AML-193 (cell line): Measurements from ENCODE around the gene LAMC3.

Experiments
- DNase-seq, 2 experiments: peaks; one replicate each; lab custom pipeline; 2025; lab: John Stamatoyannopoulos, UW

LAMC3 gene

GRCh38 chr9:131078427-131079366 lies 69.7 kb downstream of the LAMC3 start:
- DNase-seq = no peak

- no peak for DNase-seq
Measured at GRCh38 chr9:131080589-131080988, 71.6 kb downstream of the LAMC3 start.

DNA sequence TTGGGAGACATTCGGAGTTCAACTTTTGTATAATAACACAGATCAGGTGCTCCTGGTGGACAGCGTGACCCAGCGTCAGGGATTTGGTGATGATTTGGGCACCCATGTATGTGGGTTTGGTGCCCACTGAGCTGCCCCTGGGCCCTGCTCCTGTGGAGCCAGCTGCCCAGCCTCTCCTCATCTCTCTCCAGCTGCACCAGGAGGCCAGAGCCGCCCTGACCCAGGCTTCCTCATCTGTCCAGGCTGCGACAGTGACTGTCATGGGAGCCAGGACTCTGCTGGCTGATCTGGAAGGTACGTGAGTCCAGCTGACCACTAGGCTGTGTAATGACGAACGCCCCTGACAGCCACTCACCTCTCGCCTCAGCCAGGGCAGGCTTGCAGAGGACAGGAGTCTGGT lies 72.9 kb downstream of the LAMC3 start:
- no peak for DNase-seq

DNA sequence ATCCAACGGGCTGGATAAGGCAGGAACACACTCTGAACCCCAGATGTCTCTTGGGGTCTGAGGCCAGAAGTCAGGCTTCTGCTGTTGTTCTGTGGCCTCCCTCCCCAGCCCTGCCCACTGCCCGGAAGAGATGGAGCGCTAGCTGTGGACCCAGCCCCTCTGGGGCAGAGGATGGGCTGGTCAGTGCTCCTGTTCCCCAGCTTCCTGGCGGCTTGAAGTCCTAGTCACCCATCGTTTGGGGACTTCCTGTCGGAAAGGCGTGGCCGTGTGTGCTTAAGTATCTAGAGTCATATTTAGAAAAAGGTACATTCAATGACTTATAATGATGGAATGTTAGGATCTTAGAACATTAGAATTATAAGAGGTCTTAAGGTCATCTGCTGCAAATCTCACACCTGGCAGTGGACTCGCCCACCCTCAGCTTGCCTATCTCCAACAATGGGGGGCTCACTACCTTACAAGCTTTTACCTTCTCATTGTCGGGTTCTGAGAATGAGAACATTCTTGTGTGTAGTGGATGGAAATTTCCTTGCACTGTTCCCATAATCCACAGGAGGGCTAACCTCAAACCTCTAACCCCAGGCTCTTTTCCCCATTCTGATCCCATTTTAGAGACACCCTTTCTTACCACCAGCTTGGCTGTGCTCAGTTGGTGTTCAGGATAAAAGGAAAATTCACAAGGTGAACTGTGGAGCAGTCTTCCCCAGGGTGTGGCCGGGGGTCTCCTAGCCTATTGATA lies 74.0 kb downstream of the LAMC3 start:
- no peak for DNase-seq

DNA sequence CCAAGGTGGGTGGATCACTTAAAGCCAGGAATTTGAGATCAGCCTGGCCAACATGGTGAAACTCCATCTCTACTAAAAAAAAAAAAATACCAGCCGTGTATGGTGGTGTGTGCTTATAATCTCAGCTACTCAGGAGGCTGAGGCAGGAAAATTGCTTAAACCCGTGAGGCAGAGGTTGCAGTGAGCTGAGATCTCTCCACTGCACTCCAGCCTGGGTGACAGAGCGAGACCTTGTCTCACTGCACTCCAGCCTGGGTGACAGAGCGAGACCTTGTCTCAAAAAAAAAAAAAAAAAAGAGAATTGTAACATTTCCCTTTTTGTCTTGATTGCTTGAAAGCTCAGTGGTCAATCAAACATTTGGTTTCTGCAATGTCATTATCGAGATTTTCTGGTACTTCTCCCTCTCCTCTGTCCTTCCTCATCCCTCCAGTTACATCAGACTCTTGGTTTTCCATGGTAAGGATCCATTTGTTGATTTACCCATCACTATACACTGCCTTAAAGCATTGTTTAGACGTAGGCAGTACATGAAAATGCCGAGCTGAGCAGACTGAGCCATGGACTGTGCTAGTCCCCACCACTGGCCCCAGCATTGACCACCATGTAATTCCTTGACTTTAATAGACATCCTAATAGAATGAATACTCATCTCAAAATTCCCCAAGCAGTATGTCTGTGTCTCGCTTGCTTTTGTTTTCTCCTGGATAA lies 75.8 kb downstream of the LAMC3 start:
- DNase-seq = no peak

GRCh38 chr9:131085370-131086122 lies 76.6 kb downstream of the LAMC3 start:
- no peak for DNase-seq

- no peak for DNase-seq
Measured at GRCh38 chr9:131087354-131087893, 78.5 kb downstream of the LAMC3 start.

- no peak for DNase-seq
Measured at GRCh38 chr9:131090025-131090787, 81.2 kb downstream of the LAMC3 start.

DNA sequence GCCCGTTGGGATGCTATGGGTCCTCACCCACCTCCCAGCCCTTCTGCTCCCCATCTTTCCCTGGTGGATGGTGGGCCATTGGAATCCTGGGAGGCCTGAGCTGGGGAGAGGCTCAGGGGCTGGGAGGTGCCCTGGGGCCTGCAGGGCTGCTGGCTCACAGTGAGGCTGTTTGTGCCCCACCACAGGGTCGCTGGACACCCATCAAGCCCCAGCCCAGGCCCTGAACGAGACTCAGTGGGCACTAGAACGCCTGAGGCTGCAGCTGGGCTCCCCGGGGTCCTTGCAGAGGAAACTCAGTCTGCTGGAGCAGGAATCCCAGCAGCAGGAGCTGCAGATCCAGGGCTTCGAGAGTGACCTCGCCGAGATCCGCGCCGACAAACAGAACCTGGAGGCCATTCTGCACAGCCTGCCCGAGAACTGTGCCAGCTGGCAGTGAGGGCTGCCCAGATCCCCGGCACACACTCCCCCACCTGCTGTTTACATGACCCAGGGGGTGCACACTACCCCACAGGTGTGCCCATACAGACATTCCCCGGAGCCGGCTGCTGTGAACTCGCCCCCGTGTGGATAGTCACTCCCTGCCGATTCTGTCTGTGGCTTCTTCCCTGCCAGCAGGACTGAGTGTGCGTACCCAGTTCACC lies 82.5 kb downstream of the LAMC3 start:
- no peak for DNase-seq

DNA sequence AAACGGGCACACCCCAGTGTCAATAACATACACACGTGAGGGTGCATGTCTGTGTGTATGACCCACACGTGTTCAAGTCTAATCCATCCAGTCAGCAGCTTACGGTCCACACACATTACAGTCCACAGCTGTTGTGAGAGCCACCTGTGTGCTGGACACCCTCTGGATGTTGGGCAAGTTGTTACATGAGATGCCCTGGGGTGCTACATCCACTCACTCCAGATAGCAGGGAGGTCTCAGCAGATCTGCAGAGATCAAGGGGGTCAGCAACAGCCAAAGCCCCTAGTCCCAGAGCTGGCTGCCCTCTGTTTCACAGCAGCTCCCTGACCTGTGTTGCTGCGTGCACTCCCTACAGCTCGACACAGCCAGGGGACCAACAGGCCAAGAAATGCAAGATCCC lies 83.1 kb downstream of the LAMC3 start:
- DNase-seq = no peak

DNA sequence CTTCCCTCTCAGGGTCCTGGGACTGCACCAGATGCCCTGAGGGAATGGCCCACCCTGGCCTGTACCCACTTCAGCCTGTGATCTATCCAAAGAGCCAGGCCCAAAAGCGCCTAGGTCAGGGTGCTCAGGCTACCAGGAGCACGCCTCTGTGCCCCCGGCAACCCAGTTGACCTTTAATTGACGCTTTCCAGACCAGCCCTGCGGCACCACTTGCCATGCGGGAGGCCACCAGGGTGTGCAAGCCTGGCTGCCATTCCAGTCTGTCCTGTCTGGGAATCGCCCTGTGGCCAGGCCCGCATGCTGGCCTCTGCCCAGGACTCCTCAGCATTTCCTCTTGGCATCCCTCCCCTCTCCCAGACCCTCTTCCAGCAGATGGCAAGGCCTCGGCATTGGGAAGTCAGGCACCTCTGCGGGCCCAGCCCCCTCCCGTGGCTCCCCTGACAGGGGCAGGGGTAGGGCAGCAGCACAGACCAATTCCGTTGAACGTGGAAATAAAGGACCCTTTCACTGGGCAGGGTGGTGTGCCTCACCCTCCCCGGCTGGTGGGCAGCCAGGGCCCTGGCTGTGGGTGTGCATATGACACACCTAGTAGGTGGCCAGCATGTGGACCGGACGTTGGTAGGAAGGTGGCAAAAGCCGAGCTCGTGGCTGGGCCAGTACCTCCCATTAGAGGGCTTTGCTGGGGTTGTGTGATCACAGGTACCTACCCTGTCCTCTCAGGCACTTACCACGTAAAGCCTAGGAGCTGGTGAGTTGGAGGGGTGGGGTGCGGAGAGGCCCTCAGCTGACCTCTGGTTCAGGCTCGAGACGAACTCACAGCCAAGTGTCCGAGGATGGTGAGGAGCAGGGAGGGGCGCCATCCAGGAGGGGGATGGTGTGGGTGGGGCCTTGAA lies 83.8 kb downstream of the LAMC3 start:
- no peak for DNase-seq

- no peak for DNase-seq
Measured at GRCh38 chr9:131094015-131094414, 85.0 kb downstream of the LAMC3 start.

GRCh38 chr9:131094622-131095021 lies 85.6 kb downstream of the LAMC3 start:
- DNase-seq = no peak

DNA sequence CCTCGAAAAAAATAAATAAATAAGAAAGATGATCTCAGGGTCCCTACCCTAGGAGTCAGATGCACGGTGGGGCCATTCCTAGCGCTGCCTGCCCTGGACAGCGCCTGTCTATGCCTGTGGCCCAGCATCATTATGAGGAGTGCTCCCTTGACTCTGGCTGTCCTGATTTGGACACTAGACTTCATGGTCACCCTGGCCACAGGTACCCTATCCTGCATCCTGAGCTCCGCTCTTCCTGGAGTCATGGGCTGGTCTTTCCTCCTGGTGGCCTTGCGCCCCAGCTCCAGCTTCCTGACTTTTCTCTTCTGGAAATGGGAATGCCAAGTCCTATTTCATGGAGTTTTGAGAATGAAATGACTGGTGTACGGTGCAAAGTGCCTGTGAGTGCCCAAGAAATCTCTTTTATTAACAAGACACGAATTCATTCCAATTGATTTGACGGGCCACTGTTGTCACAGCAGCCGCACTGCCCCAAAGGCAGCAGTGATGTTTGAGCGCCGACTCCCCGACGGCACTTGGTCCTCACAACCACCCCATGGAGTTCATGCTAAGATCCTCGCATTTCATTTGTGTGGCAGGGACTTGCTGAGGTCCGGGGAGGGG lies 86.8 kb downstream of the LAMC3 start:
- DNase-seq = no peak

- DNase-seq = no peak
Measured at GRCh38 chr9:131096269-131097125, 87.5 kb downstream of the LAMC3 start, which contains the start of gene AIF1L. TSS of gene AIF1L (plus strand) at chr9:131096531. CDS start at chr9:131096630, 99 bp downstream.

DNA sequence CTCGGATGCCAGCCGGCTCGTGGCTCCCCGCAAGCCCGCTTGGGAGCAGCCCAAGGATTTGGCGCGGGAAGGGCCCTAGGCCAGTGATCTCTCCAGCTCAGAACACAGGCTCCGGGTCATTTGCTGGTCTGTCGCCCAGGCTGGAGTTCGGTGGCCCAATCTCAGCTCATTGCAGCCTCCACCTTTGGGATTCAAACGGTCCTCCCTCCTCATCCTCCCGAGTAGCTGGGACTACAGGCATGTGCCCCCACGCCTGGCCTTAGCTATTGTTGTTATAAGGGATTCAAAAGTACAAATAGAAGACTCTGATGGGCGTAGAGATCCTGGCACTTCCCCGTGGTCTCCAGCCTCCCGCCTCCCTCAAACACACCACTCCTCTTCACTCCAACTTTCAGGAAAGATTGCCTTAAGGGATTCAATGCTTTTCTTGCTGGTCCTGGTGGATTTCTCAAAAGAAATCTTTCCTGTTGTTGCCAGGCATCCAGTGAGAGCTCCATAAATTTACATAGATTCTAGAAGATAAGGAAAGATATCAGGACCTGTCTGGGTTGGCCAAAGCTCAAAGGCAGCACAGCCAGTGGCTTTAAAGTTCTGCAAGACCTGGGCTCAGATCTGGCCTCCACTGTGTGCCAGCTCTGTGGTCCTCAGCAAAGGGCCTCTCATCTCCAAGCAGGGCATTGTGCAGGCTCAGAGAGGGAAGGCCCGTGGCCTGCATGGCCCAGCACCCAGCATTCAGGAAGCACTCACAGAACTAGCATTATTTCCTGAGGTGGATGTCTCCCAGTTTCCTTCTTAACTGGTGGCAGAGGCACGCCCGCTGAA lies 88.4 kb downstream of the LAMC3 start:
- no peak for DNase-seq

DNA sequence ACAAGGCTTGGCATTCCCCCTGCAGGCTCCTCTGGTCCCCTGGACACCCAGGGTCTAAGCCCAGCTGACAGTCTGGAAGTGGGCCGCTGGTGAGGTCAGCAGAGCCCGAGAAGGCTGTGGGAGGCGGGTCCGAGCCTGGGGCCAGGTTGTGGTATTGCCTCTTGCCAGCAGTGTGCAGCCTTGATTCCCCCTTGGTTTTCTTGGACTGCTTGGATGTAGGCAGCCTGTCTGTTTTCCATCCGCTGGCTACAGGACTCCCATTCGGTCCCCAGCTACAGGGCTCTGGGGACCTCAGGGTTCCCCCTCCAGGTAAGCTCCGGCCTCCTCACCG lies 88.9 kb downstream of the LAMC3 start:
- no peak for DNase-seq
